Erythroblast (primary cell): ENCODE results near the gene ITPR2.

ENCODE experiments used
- GATA1 ChIP-seq: IDR thresholded peaks from 2 replicates; pipeline ENCODE4 v1.6.1; 2011; ENCODE audit warnings: low read depth, mild to moderate bottlenecking, control low read depth, low read length, moderate library complexity
- POLR2A ChIP-seq: IDR thresholded peaks from 2 replicates; pipeline ENCODE4 v1.6.1; 2011; ENCODE audit warnings: mild to moderate bottlenecking, low read length

DNA sequence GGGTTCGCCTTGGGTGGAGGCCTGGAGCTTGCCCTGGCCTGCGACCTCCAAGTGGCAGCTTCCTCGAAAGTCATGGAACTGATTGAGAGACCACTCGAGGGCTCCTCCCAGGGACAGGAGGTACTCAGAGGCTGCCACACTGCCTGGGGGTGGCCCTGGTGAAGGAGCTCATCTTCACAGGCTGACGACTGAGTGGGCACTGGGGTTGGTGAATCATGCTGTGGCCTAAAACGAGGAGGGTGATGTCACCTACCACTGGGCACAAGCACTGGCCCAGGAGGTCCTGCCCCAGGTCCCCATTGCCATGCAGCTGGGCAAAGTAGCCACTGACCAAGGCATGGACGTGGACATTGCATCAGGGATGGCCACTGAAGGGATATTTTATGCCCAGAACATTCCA, 32.1 kb downstream of the ITPR2 start:
- TF ChIP-seq POLR2A (no peak), GATA1 (no peak)
